MM.1S (cell line): ENCODE measurements around the gene FSTL1.

Source experiments
- CTCF ChIP-seq: fragments of 300-600 bp; sonication (generic); IDR thresholded peaks from 2 replicates; pipeline ENCODE4 v1.5.1; 2016; ENCODE audit warnings: antibody characterized with exemption, low read length, mixed read lengths
- EZH2 ChIP-seq: fragments of 300-600 bp; sonication (generic); optimal IDR thresholded peaks from 2 replicates; pipeline ENCODE3; 2017; ENCODE audit warnings: low read depth, mild to moderate bottlenecking, antibody characterized with exemption, low read length, mixed read lengths
- EZH2phosphoT487 ChIP-seq: fragments of 300-600 bp; sonication (generic); IDR thresholded peaks from 2 replicates; pipeline ENCODE4 v1.6.1; 2018; ENCODE audit warnings: antibody characterized with exemption, low read length

GRCh38 chr3:120436523-120437050, 14.2 kb downstream of the FSTL1 start:
- TF ChIP-seq CTCF, result no peak
- TF ChIP-seq EZH2, result no peak
- TF ChIP-seq EZH2phosphoT487, result no peak
